Erythroblast (primary cell): ENCODE results near the gene SLC36A4.

Source experiments
- GATA1 ChIP-seq: IDR thresholded peaks from 2 replicates; pipeline ENCODE4 v1.6.1; 2011; ENCODE audit warnings: low read depth, mild to moderate bottlenecking, control low read depth, low read length, moderate library complexity
- POLR2A ChIP-seq: IDR thresholded peaks from 2 replicates; pipeline ENCODE4 v1.6.1; 2011; ENCODE audit warnings: mild to moderate bottlenecking, low read length

- TF ChIP-seq POLR2A, result no peak
- no peak for TF ChIP-seq GATA1
Measured at GRCh38 chr11:93193731-93194130, 4.1 kb downstream of the SLC36A4 start.
